22Rv1 (cell line): Measurements from ENCODE around the gene AOPEP.
A peak's percentile ranks its signal among the peaks of the same experiment; 100 is the strongest.

ENCODE experiments used
- H3K27ac ChIP-seq: fragments of 450-650 bp; 2 replicates; pipeline ENCODE4 v1.5.1; 2017
- ZFX ChIP-seq: fragments of 450-650 bp; IDR thresholded peaks from 2 replicates; pipeline ENCODE4 v1.6.1; 2017; ENCODE audit warnings: antibody characterized with exemption, borderline replicate concordance
- TF ChIP-seq, protein P1 (sequence below): fragments of 450-650 bp; IDR thresholded peaks from 2 replicates; pipeline ENCODE4 v1.5.1; 2017; ENCODE audit warnings: mild to moderate bottlenecking

The AOPEP gene

DNA sequence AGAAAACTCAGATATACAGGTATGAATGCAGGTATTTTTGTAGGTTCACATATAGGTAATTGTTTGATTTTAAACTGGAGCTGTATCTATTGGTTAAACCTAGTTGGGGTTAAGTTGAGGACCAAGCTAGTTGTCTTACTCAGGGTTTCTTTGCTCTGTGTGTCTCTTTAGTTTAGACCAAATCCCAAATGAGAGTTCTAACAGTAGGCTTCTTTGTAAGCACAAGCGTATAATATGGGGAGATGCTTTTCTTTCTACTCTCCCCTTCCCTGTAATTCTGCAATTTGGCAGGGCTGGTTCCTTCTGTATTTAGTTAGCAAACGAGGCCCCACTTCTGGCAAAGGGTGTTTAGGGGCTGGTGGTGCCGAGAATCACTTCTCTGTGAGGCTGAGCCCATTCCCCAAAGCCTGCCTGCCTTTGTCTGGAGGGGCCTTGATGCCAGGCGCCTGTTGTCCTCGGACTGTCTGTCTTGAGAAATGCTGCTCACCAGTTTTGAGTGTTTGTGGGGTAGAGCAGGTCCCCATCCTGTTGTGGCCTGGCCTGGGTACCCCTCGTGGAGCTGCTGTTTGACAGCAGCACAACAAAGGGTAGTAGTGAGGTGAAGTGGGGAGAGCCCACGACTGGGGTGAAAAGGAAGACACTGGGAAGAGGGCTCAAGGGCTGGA, 331.8 kb downstream of the AOPEP start:
- TF ChIP-seq ZFX: no peak
- TF ChIP-seq, protein P1, sequence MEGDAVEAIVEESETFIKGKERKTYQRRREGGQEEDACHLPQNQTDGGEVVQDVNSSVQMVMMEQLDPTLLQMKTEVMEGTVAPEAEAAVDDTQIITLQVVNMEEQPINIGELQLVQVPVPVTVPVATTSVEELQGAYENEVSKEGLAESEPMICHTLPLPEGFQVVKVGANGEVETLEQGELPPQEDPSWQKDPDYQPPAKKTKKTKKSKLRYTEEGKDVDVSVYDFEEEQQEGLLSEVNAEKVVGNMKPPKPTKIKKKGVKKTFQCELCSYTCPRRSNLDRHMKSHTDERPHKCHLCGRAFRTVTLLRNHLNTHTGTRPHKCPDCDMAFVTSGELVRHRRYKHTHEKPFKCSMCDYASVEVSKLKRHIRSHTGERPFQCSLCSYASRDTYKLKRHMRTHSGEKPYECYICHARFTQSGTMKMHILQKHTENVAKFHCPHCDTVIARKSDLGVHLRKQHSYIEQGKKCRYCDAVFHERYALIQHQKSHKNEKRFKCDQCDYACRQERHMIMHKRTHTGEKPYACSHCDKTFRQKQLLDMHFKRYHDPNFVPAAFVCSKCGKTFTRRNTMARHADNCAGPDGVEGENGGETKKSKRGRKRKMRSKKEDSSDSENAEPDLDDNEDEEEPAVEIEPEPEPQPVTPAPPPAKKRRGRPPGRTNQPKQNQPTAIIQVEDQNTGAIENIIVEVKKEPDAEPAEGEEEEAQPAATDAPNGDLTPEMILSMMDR: no peak
- no peak overlapping the region for H3K27ac ChIP-seq

DNA sequence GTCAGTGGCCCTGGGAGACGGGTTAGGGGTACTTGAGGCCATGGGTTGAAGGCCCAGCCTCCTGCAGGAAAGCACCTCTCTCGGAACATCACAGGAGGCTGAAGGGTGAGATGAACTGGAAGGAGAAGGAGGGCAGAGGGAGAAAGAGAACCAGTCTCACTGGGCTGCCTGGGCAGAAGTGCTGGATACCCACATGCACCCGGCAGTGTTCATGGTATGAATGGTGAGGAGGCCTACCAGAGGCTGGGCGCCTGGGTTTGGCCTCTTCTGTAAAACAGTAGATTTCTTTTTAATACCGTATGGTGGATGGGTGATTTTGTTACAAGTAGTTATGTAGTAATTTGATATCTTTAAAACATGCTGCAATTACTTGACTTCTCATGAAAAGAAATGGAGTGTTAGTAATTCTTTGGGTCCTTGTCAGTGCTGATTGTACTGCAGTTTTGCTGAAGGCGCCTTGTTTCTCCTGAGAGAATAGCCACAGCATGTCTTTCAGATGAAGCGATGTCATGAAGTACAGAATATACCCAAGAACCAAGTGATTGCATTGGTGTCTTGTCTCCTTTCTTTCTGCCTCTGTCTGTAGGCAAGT, 332.4 kb downstream of the AOPEP start:
- TF ChIP-seq ZFX: no peak
- TF ChIP-seq, protein P1: no peak
- H3K27ac ChIP-seq: no peak overlapping the region

DNA sequence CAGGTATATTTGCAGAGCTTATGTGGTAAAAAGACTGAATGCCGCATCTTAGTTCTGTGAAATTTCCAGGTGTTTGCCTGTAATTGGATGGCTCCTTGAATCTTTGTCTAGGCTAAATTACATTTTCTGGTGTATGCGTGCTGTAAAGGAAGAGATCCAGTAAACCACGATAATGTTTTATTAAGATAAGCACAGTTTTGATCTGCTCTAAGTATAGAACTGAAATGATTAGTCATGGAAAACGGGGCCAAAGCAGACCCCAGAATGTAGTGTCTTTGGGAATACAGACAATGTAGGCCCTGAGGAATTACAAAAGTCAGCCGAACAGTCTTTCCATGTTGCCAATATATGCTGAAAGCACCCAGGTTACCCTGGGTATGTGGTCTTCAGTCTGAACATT, 333.7 kb downstream of the AOPEP start:
- H3K27ac ChIP-seq: no peak overlapping the region
- TF ChIP-seq, protein P1: no peak
- TF ChIP-seq ZFX: no peak

DNA sequence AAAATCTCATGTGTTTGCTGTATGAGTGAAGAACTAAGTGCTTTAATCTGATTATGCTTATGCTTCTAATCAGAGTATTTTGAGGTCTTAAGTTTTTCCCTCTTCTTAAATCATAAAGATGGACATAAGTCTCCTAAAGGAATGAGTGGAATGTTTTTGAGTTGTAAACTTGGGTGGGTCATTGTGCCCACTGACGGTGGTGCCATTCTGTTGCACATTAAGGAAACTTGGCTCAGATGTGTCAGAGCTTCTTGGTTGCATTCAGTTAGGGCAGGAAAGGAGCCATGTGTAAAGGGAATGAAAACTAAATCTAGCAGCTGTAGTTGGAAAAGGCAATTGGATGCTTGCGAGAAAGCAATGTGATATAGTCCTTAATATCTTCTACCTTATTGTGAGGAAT, 334.4 kb downstream of the AOPEP start:
- no peak overlapping the region for H3K27ac ChIP-seq
- TF ChIP-seq, protein P1: no peak
- TF ChIP-seq ZFX: no peak

DNA sequence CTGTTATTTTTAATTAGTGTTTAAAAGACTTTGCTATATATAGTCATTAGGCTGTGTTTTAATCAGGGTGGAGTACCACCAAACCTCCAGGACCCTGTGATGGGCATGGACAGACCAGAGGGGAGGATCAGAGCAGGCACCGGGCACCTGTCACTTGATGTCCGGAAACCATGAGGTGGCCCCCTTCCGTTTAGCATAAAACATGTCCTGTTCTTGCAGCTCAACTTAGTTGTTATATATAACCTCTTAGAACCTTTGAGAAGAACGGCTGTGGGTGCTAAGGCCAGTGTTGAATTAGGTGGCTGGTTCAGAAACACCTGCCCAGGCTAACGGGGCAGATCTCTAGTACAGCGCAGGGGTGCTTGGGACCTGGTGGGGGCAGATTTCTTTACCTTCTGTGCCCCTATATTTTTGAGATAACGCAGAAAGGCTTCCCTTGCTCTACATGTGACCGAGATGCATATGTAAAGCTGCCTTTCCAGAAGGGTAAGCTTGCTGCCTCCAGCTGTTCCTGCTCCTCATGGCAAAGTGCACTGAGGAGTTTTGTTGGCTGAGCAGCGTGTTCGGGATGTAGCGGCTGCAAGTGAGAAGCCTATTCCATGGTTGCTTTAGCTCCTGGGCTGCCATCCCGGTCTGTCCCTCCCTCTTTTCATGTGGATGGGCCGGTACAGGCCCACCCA, 335.6 kb downstream of the AOPEP start:
- peak overlapping the region; percentile 92 for H3K27ac ChIP-seq
- TF ChIP-seq ZFX: no peak
- TF ChIP-seq, protein P1: no peak

DNA sequence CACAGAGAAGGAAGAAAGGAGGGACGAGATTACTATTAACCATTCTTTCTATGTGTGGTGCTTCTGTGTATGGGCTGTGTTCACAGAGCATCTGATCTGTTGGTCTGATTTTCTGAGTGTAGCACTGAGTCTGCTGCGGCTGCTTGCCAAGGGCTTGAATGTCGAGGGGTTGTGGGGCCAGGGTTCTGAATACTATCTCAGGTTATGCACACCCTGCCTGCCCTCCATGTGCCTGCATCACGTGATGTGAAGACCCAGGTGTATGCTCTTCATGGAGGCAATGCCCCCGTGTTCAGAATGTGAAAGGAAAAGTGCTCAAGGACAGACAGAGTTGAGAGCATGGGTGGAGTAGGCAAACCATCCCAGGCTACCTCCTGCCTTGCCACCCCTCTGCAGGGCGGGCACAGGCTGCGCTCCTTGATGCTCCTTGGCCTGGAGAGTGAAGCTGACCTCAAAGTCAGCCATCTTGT, 336.1 kb downstream of the AOPEP start:
- H3K27ac ChIP-seq: peak overlapping the region; percentile 92
- TF ChIP-seq ZFX: no peak
- TF ChIP-seq, protein P1: no peak

DNA sequence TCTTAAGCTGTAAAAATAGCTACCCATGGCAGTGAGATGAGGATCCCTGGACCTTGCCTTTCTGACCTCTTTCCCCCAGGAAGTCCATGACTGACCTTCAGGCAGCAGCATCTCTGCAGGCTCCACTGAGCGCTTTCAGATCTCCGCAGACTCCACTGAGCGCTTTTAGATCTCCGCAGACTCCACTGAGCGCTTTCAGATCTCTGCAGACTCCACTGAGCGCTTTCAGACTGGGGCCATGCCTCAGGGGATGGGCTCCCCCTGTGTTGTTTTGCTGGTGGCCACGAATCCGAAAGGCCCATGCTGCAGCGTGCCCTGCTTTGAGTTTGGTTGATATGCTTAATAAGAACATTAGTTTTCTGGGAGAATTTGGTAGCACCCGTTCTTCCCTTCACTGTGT, 336.8 kb downstream of the AOPEP start:
- TF ChIP-seq, protein P1: no peak
- no peak for TF ChIP-seq ZFX
- peak overlapping the region; percentile 92 for H3K27ac ChIP-seq
